ENCODE results near the gene TMEM18. TPM values are rescaled to one million over a fixed set of nuclear protein-coding genes. Genes with fewer than 3 reads are reported as not detected.

TMEM18 gene
- total RNA-seq, 4 donors from 2014 or later, result 10.8 to 49.7 (median 34.3) TPM

DNA sequence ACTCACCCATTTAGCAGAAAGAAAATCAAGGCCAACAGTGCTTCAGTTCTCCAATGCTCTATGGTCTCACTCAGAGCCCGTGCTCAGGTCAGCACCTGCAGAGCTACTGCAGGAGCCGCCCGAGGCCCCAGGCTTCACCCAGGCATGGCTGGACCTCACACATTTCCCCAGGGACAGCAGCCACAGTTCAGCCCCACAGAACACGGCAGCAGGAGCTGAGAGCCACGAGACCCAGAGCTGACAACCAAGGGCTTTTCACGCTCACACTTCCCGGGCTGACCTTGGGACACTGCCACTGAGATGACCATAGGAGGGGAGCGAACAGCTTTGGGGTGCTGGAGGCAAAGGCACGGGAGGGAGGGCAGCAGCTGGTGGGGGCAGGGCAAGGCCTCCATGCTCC is 4.2 kb downstream of the TMEM18 start:
- no peak overlapping the region for H3K27ac ChIP-seq
- H3K4me1 ChIP-seq, result peaks cover 0 to 8% of the 10 kb centered on the region in 2 donors
- DNase-seq, result no peak
- no peaks in the 10 kb centered on the region for H3K36me3 ChIP-seq
- H3K27me3 ChIP-seq, result no peaks in the 10 kb centered on the region
- no peak for TF ChIP-seq POLR2A (IDR thresholded peaks at IDR 0.05)
- TF ChIP-seq, protein P1, sequence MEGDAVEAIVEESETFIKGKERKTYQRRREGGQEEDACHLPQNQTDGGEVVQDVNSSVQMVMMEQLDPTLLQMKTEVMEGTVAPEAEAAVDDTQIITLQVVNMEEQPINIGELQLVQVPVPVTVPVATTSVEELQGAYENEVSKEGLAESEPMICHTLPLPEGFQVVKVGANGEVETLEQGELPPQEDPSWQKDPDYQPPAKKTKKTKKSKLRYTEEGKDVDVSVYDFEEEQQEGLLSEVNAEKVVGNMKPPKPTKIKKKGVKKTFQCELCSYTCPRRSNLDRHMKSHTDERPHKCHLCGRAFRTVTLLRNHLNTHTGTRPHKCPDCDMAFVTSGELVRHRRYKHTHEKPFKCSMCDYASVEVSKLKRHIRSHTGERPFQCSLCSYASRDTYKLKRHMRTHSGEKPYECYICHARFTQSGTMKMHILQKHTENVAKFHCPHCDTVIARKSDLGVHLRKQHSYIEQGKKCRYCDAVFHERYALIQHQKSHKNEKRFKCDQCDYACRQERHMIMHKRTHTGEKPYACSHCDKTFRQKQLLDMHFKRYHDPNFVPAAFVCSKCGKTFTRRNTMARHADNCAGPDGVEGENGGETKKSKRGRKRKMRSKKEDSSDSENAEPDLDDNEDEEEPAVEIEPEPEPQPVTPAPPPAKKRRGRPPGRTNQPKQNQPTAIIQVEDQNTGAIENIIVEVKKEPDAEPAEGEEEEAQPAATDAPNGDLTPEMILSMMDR (IDR thresholded peaks at IDR 0.05), result no peak
- no peaks in the 10 kb centered on the region for H3K9me3 ChIP-seq
- intact Hi-C loops (cut with DNase I; ENCODE audit: low total_unique reads), result no loop called here
- no peak overlapping the region for H3K4me3 ChIP-seq

DNA sequence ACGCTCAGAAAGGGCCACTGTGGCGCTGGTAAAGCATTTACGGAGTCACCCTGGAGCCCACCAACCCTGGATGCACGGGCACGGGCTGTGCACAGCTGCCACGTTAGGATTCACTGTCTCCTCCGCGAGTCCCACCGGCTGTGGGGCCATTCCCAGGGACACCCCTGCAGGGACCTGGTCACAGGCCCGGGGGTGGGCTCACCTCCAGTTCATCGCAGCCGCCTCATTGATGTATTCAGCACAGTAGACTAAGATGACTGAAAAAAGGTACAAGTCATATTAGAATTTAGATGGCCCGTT is 4.7 kb downstream of the TMEM18 start:
- Histone ChIP-seq H3K36me3 (no peaks in the 10 kb centered on the region), H3K27ac (no peak overlapping the region), H3K9me3 (no peaks in the 10 kb centered on the region), H3K27me3 (no peaks in the 10 kb centered on the region), H3K4me1 (peaks cover 0 to 8% of the 10 kb centered on the region in 2 donors), H3K4me3 (no peak overlapping the region)
- TF ChIP-seq, protein P1 (IDR thresholded peaks at IDR 0.05), result no peak
- TF ChIP-seq POLR2A (IDR thresholded peaks at IDR 0.05), result no peak
- no peak for DNase-seq
- intact Hi-C loops (cut with DNase I; ENCODE audit: low total_unique reads), result no loop called here

DNA sequence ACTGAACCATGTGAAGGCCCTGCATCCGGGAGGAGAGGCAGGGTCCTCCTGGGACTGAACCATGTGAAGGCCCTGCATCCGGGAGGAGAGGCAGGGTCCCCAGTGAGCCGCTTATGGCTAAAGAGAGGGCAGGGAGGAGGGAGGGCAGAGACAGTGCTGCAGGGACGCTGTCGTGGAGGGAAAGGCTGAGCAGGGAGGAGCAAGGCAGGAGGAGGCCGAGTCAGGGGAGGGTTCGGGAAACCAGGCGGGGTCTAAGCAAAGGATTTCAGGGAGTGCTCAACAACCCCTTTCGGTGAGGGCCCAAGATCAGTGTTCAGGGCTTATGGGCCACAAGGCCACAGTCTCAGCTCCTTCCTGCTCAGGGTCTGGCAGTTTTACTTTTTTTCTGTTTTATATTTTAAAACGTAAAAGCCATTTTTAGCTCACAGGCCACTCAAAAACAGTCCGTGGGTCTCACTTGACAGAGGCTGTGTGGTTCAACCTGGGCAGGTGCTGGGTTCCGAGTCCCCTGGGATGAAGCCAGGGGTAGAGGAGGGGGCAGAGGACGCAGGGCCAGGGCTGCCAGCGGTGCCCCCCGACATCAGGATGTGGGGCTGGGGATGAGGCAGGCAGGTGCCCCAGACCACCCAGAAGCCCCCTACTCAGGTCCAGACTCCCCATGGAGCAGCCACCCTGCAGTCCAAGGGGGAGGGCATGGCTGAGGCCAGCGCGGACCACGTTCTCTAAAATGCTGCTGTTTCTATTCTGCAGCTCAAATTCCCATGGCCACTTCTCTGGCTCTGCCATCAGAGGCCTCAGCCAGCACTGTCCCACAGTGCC is 5.2 kb downstream of the TMEM18 start:
- Histone ChIP-seq H3K4me3 (no peak overlapping the region), H3K27ac (no peak overlapping the region), H3K27me3 (no peaks in the 10 kb centered on the region), H3K9me3 (no peaks in the 10 kb centered on the region), H3K36me3 (no peaks in the 10 kb centered on the region), H3K4me1 (peaks cover 0 to 8% of the 10 kb centered on the region in 2 donors)
- intact Hi-C loops (cut with DNase I; ENCODE audit: low total_unique reads), result no loop called here
- DNase-seq, result no peak
- TF ChIP-seq POLR2A (IDR thresholded peaks at IDR 0.05), result no peak
- TF ChIP-seq, protein P1 (IDR thresholded peaks at IDR 0.05), result no peak

DNA sequence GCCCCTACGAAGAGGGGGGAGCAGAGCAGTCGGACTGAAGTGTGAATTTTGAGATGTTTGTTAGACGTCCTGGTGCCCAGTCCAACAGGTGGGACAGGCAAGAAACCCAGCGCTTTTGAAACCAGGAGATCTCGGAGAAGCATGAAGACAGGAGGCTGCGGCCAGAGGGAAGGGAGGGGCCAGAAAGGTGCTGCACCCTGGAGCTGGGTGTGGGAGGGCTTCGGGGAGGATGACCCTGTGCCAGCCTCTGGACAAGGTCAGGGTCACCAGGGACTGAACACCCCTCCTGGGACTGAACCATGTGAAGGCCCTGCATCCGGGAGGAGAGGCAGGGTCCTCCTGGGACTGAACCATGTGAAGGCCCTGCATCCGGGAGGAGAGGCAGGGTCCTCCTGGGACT is 6.1 kb downstream of the TMEM18 start:
- Histone ChIP-seq H3K27me3 (no peaks in the 10 kb centered on the region), H3K4me3 (no peak overlapping the region), H3K27ac (no peak overlapping the region), H3K9me3 (peaks cover 0 to 3% of the 10 kb centered on the region in 2 donors), H3K4me1 (peaks cover 0 to 7% of the 10 kb centered on the region in 2 donors), H3K36me3 (no peaks in the 10 kb centered on the region)
- TF ChIP-seq POLR2A (IDR thresholded peaks at IDR 0.05), result no peak
- TF ChIP-seq, protein P1 (IDR thresholded peaks at IDR 0.05), result no peak
- intact Hi-C loops (cut with DNase I; ENCODE audit: low total_unique reads), result no loop called here
- DNase-seq, result no peak

DNA sequence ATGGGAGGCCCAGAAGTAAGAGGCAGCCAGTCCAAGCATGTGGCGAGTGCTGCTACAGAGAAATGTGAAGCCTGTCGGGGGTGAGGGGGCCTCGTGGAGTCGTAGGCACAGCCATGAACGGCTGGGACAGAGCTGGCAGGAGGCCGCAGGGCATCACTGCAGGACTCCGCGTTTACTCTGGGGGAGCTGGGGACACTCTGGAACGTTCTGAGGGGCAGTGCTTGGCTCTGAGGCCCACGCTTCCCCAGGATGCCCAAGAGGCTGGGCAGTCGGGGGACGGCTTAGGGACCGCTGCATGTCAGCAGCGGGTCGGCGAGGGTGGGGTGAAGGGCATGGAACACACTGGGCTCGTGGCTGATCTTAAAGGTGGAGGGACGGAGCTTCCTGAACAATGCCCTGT is 6.6 kb downstream of the TMEM18 start:
- TF ChIP-seq, protein P1 (IDR thresholded peaks at IDR 0.05), result no peak
- TF ChIP-seq POLR2A (IDR thresholded peaks at IDR 0.05), result no peak
- intact Hi-C loops (cut with DNase I; ENCODE audit: low total_unique reads), result no loop called here
- Histone ChIP-seq H3K36me3 (no peaks in the 10 kb centered on the region), H3K27me3 (no peaks in the 10 kb centered on the region), H3K4me1 (peaks cover 0 to 2% of the 10 kb centered on the region in 2 donors), H3K9me3 (peaks cover 0 to 7% of the 10 kb centered on the region in 2 donors), H3K27ac (no peak overlapping the region), H3K4me3 (no peak overlapping the region)
- DNase-seq, result no peak
